C4-2B (cell line): Measurements from ENCODE around the gene CSRNP3.

Source experiments
- CTCF ChIP-seq: fragments of 450-650 bp; conservative IDR thresholded peaks from 2 replicates; pipeline ENCODE4 v1.5.1; 2017; ENCODE audit warnings: mild to moderate bottlenecking
- ZFX ChIP-seq: fragments of 450-650 bp; IDR thresholded peaks from 2 replicates; pipeline ENCODE4 v1.6.1; 2017

- TF ChIP-seq CTCF (no peak), ZFX (no peak)
Observed at GRCh38 chr2:165470361-165470760, 863 bp downstream of the CSRNP3 start.
